B cell (primary cell): ENCODE data around the gene PARVB. TPM values are rescaled to one million over a fixed set of nuclear protein-coding genes. Genes with fewer than 3 reads are reported as not detected.

Experiments
- ATAC-seq: fragments of 200-7000 bp; cut with Tn5 transposase; one replicate; pipeline ENCODE4 v1.10.0; 2021; ENCODE audit warnings: low read depth, mild to moderate bottlenecking, moderate number of reproducible peaks, moderate library complexity
- CTCF ChIA-PET: fragments of 350-600 bp; sonication (Branson Sonifier 250); formaldehyde crosslinking; loops from one replicate; lab custom pipeline; 2021; ENCODE audit warnings: antibody characterized with exemption, inconsistent platforms; lab: Charles Lee
- POLR2A ChIA-PET: fragments of 350-600 bp; sonication (Branson Sonifier 250); formaldehyde crosslinking; loops from one replicate; lab custom pipeline; 2021; ENCODE audit warnings: antibody characterized with exemption; lab: Charles Lee
- DNase-seq: peaks from one replicate; pipeline ENCODE4 v3.0.0; 2013
- H2AFZ ChIP-seq: 2 replicates; pipeline ENCODE4 v1.6.1; 2012; ENCODE audit warnings: mild to moderate bottlenecking, low read depth, low read length; ENCODE audit not compliant: insufficient read depth, poor library complexity, severe bottlenecking
- H3K27ac ChIP-seq, 2 donors: 1 replicate in 1 of 2; 2 replicates in 1 of 2; pipeline ENCODE4 v1.5.1; 2012 to 2013; ENCODE audit warnings: low read length in 2 of 2, mild to moderate bottlenecking in 2 of 2, moderate library complexity in 1 of 2
- H3K27me3 ChIP-seq, 4 experiments: fragments of 200-600 bp in 1 of 4; sonication (generic) in 1 of 4; replicated peaks in 1 of 4; 1 replicate in 2 of 4; 2 replicates in 2 of 4; pipeline versions ENCODE4 v1.6.1 to v1.7.0; 2013 to 2016; ENCODE audit warnings: low read length in 3 of 4, mild to moderate bottlenecking in 2 of 4, mixed read lengths in 1 of 4, moderate library complexity in 1 of 4; ENCODE audit not compliant: insufficient read depth in 4 of 4, control insufficient read depth in 3 of 4; ENCODE audit errors: control extremely low read depth in 1 of 4
- H3K36me3 ChIP-seq, 2 experiments: replicated peaks in 1 of 2; 1 replicate in 1 of 2; 2 replicates in 1 of 2; pipeline versions ENCODE4 v1.6.1 to v1.7.1; 2013; ENCODE audit warnings: low read length in 1 of 2; ENCODE audit not compliant: insufficient read depth in 2 of 2, control insufficient read depth in 1 of 2; ENCODE audit errors: control extremely low read depth in 1 of 2, extremely low read depth in 1 of 2
- H3K4me1 ChIP-seq, 2 donors: fragments of 200-600 bp in 1 of 2; sonication (generic) in 1 of 2; 1 replicate in 1 of 2; 2 replicates in 1 of 2; pipeline versions ENCODE4 v1.5.1 to v1.6.1; 2013 to 2017; ENCODE audit warnings: low read length in 2 of 2; ENCODE audit not compliant: control insufficient read depth in 2 of 2, insufficient read depth in 2 of 2
- H3K4me2 ChIP-seq: replicated peaks from 2 replicates; pipeline ENCODE3; 2012; ENCODE audit warnings: mild to moderate bottlenecking, low read depth, low read length; ENCODE audit not compliant: poor library complexity, severe bottlenecking
- H3K4me3 ChIP-seq, 5 experiments: fragments of 200-600 bp in 1 of 5; sonication (generic) in 1 of 5; 1 replicate in 3 of 5; 2 replicates in 2 of 5; pipeline versions ENCODE4 v1.5.1 to v1.7.0; 2011 to 2016; ENCODE audit warnings: low read length in 4 of 5, mild to moderate bottlenecking in 4 of 5, low read depth in 2 of 5, control low read depth in 1 of 5, moderate library complexity in 1 of 5; ENCODE audit not compliant: insufficient read depth in 1 of 5; ENCODE audit errors: control extremely low read depth in 1 of 5, extremely low read depth in 1 of 5
- H3K79me2 ChIP-seq: fragments of 200-600 bp; sonication (generic); one replicate; pipeline ENCODE4 v1.6.0; 2016; ENCODE audit warnings: low read length; ENCODE audit not compliant: control insufficient read depth, insufficient read depth
- H3K9ac ChIP-seq: fragments of 200-600 bp; sonication (generic); 2 replicates; pipeline ENCODE4 v1.6.1; 2017; ENCODE audit warnings: mild to moderate bottlenecking, low read length, moderate library complexity
- H3K9me3 ChIP-seq, 3 donors: one replicate each; pipeline versions ENCODE4 v1.6.1 to v1.7.1; 2013; ENCODE audit warnings: low read length in 2 of 3; ENCODE audit not compliant: control insufficient read depth in 2 of 3, insufficient read depth in 1 of 3; ENCODE audit errors: control extremely low read depth in 1 of 3
- H4K20me1 ChIP-seq: 2 replicates; pipeline ENCODE4 v1.6.0; 2012; ENCODE audit warnings: mild to moderate bottlenecking, low read length; ENCODE audit not compliant: insufficient read depth, control insufficient read depth, poor library complexity, severe bottlenecking
- H3K27ac Mint-ChIP-seq: one replicate; pipeline ENCODE4 v1.8.0; 2021; ENCODE audit warnings: mixed read lengths
- H3K27me3 Mint-ChIP-seq: one replicate; pipeline ENCODE4 v1.8.0; 2021; ENCODE audit warnings: mixed read lengths
- H3K4me1 Mint-ChIP-seq: one replicate; pipeline ENCODE4 v1.8.0; 2021; ENCODE audit warnings: mixed read lengths
- H3K4me3 Mint-ChIP-seq: one replicate; pipeline ENCODE4 v1.8.0; 2021; ENCODE audit warnings: mixed read lengths
- H3K9me3 Mint-ChIP-seq: one replicate; pipeline ENCODE4 v1.8.0; 2022; ENCODE audit warnings: mixed read lengths; ENCODE audit not compliant: insufficient read depth
- EZH2 ChIP-seq: IDR thresholded peaks from 2 replicates; pipeline ENCODE4 v1.6.1; 2012; ENCODE audit warnings: borderline replicate concordance, low read depth, mild to moderate bottlenecking, moderate library complexity, low read length; ENCODE audit not compliant: insufficient read depth, poor library complexity, severe bottlenecking
- WGBS: methylation state at CpG from one replicate; pipeline ENCODE4 v1.1.5; 2013; ENCODE audit warnings: missing lambda C conversion rate; ENCODE audit not compliant: insufficient coverage; 5-methylcytosine and 5-hydroxymethylcytosine counted together
- intact Hi-C: fragments of 100-400 bp; cut with micrococcal nuclease; formaldehyde crosslinking; loops from one replicate; pipeline ENCODE4 v1.10.0; 2022
- polyA plus RNA-seq: library from polyadenylated mRNA; depleted of rRNA; stranded (reverse); fragments of >200 nt; gene quantifications from 2 replicates; pipeline ENCODE4 v1.2.3, GENCODE V29; 2012
- total RNA-seq, 2 donors: library from RNA; stranded (reverse); fragments of 120-200 nt in 1 of 2; gene quantifications; 1 replicate in 1 of 2; 2 replicates in 1 of 2; pipeline versions ENCODE4 v1.2.3 to v1.2.4, GENCODE V29; 2013 to 2022
- TF ChIP-seq, protein P1 (sequence below): fragments of 200-600 bp; IDR thresholded peaks from one replicate; pipeline ENCODE4 v1.8.0; 2022; ENCODE audit warnings: antibody characterized with exemption, mild to moderate bottlenecking

Gene PARVB
- total and polyA plus RNA-seq, 2 donors (not counting 1 experiment from before 2014, with no cell fraction given), result 48.0 to 49.4 TPM

DNA sequence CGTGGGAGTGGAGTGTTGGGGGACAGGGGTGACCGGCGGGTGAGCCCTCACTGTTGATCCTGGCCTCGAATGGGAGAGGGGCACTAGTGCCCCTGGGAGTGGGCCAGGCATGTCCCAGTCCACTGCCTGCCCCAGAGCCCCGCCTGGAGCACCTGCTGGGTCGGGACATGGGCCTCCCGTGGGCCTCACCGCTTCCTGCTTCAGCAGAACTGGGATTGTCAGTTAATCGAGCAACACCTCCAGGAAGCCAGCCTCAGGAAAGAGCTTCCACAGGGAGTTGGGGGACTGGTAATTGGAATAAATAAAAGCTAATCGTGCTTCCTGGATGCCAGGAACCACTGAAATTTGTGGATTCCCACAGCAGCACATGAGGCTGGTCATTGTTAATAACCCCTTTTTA lies 43.8 kb downstream of the PARVB start:
- peaks cover 17% of the 10 kb centered on the region for H4K20me1 ChIP-seq
- WGBS, result 66% methylated on average over 9 of the region's 10 CpGs
- peak overlapping the region; percentile 71 for H3K4me2 ChIP-seq
- no peaks in the 10 kb centered on the region for H3K36me3 ChIP-seq
- Mint-ChIP-seq H3K9me3 (no peaks in the 10 kb centered on the region), H3K4me1 (peaks cover 65% of the 10 kb centered on the region), H3K27ac (peak overlapping the region; percentile 99), H3K4me3 (peak overlapping the region; percentile 89), H3K27me3 (no peaks in the 10 kb centered on the region)
- peak overlapping the region in 3 of 5 experiments; percentile 20 to 48 (median 32) for H3K4me3 ChIP-seq
- H3K79me2 ChIP-seq, result peaks cover 85% of the 10 kb centered on the region
- H3K4me1 ChIP-seq, result peaks cover 44 to 46% of the 10 kb centered on the region in 2 donors
- no peak for TF ChIP-seq EZH2
- TF ChIP-seq, protein P1, sequence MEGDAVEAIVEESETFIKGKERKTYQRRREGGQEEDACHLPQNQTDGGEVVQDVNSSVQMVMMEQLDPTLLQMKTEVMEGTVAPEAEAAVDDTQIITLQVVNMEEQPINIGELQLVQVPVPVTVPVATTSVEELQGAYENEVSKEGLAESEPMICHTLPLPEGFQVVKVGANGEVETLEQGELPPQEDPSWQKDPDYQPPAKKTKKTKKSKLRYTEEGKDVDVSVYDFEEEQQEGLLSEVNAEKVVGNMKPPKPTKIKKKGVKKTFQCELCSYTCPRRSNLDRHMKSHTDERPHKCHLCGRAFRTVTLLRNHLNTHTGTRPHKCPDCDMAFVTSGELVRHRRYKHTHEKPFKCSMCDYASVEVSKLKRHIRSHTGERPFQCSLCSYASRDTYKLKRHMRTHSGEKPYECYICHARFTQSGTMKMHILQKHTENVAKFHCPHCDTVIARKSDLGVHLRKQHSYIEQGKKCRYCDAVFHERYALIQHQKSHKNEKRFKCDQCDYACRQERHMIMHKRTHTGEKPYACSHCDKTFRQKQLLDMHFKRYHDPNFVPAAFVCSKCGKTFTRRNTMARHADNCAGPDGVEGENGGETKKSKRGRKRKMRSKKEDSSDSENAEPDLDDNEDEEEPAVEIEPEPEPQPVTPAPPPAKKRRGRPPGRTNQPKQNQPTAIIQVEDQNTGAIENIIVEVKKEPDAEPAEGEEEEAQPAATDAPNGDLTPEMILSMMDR, result no peak
- POLR2A ChIA-PET, result interaction anchor here (0.6 to 1.8 kb wide), 2 partner anchors 40 to 41 kb away, joined by 4 to 11 read pairs; no protein-coding TSS in a partner anchor
- H2AFZ ChIP-seq, result no peak overlapping the region
- intact Hi-C loops, result loop anchor here (1.0 kb wide), 2 partner anchors 41 to 72 kb away; no protein-coding TSS in a partner anchor
- H3K9me3 ChIP-seq, result no peaks in the 10 kb centered on the region
- peak overlapping the region; percentile 91 to 94 for H3K27ac ChIP-seq
- no peaks in the 10 kb centered on the region for H3K27me3 ChIP-seq
- CTCF ChIA-PET, result interaction anchor here (1.2 to 8.0 kb wide), 4 partner anchors 10 to 74 kb away, joined by 4 to 90 read pairs (median 44); no protein-coding TSS in a partner anchor
- DNase-seq (no peak), ATAC-seq (no peak)
- H3K9ac ChIP-seq, result peak overlapping the region; percentile 56
